ENCODE data around the gene SLC3A2. TPM values are rescaled to one million over a fixed set of nuclear protein-coding genes. Genes with fewer than 3 reads are reported as not detected.
"Not testable (repeated sequence)": the region's sequence is repeated elsewhere in the genome, so short reads cannot be mapped to it uniquely, and the experiment has no call there.

Gene SLC3A2
- polyA plus RNA-seq, 3 donors: 209 to 222 (median 211) TPM

GRCh38 chr11:62925745-62926679, 45.3 kb downstream of the SLC3A2 start:
- DNase-seq (ENCODE audit: low read depth in 3 of 3, low spot score in 2 of 3): no peak

GRCh38 chr11:62926680-62927455, 46.2 kb downstream of the SLC3A2 start:
- DNase-seq (ENCODE audit: low read depth in 3 of 3, low spot score in 2 of 3): no peak

- no peak for DNase-seq (ENCODE audit: low read depth in 3 of 3, low spot score in 2 of 3)
These were observed 47.3 kb downstream of the SLC3A2 start for GRCh38 chr11:62928011-62928410.

GRCh38 chr11:62930157-62930556, 49.5 kb downstream of the SLC3A2 start:
- no peak for DNase-seq (ENCODE audit: low read depth in 3 of 3, low spot score in 2 of 3)

GRCh38 chr11:62930666-62931065, 50.0 kb downstream of the SLC3A2 start:
- no peak for DNase-seq (ENCODE audit: low read depth in 3 of 3, low spot score in 2 of 3)

- DNase-seq (ENCODE audit: low read depth in 3 of 3, low spot score in 2 of 3): no peak
These were observed 51.0 kb downstream of the SLC3A2 start for GRCh38 chr11:62931499-62932278.

GRCh38 chr11:62933285-62933684, 52.6 kb downstream of the SLC3A2 start:
- no peak for DNase-seq (ENCODE audit: low read depth in 3 of 3, low spot score in 2 of 3)

GRCh38 chr11:62933750-62934495, 53.2 kb downstream of the SLC3A2 start:
- no peak for DNase-seq (ENCODE audit: low read depth in 3 of 3, low spot score in 2 of 3)

- no peak for DNase-seq (ENCODE audit: low read depth in 3 of 3, low spot score in 2 of 3)
These were observed 53.7 kb downstream of the SLC3A2 start for GRCh38 chr11:62934496-62934785.

GRCh38 chr11:62937528-62937927, 56.8 kb downstream of the SLC3A2 start:
- DNase-seq (ENCODE audit: low read depth in 3 of 3, low spot score in 2 of 3): not testable (repeated sequence)

Other genes starting within 250 kb of the SLC3A2 start
- 100 to 1,000 TPM; 390 to 407 (median 396) TPM for gene GANAB, start 234.3 kb upstream of the SLC3A2 start, polyA plus RNA-seq (ENCODE audit: insufficient read length in 3 of 3)
- 10 to 100 TPM; 19.0 to 21.3 (median 19.4) TPM for gene INTS5, start 227.6 kb upstream of the SLC3A2 start, polyA plus RNA-seq (ENCODE audit: insufficient read length in 3 of 3)
- gene C11orf98, start 215.7 kb upstream of the SLC3A2 start, polyA plus RNA-seq (ENCODE audit: insufficient read length in 3 of 3): 10 to 100 TPM; 47.0 to 57.9 (median 51.7) TPM
- gene CSKMT, start 215.6 kb upstream of the SLC3A2 start, polyA plus RNA-seq (ENCODE audit: insufficient read length in 3 of 3): 1 to 10 TPM; 3.9 to 5.6 (median 4.3) TPM
- gene UQCC3, start 209.2 kb upstream of the SLC3A2 start, polyA plus RNA-seq (ENCODE audit: insufficient read length in 3 of 3): 1 to 10 TPM; 6.6 to 8.4 (median 6.8) TPM
- gene LBHD1, start 208.6 kb upstream of the SLC3A2 start, polyA plus RNA-seq (ENCODE audit: insufficient read length in 3 of 3): 1 to 10 TPM; 5.4 to 8.2 (median 6.1) TPM
- 100 to 1,000 TPM; 160 to 169 (median 161) TPM for gene UBXN1, start 201.8 kb upstream of the SLC3A2 start, polyA plus RNA-seq (ENCODE audit: insufficient read length in 3 of 3)
- under 1 TPM; 0.78 to 0.95 (median 0.85) TPM for gene LRRN4CL, start 191.4 kb upstream of the SLC3A2 start, polyA plus RNA-seq (ENCODE audit: insufficient read length in 3 of 3)
- gene BSCL2, start 173.5 kb upstream of the SLC3A2 start, polyA plus RNA-seq (ENCODE audit: insufficient read length in 3 of 3): 10 to 100 TPM; 65.2 to 74.4 (median 71.1) TPM
- 1 to 10 TPM; 1.5 to 1.9 (median 1.7) TPM for gene GNG3, start 173.2 kb upstream of the SLC3A2 start, polyA plus RNA-seq (ENCODE audit: insufficient read length in 3 of 3)
- gene HNRNPUL2, start 153.4 kb upstream of the SLC3A2 start, polyA plus RNA-seq (ENCODE audit: insufficient read length in 3 of 3): 10 to 100 TPM; 78.7 to 83.8 (median 81.4) TPM
- 10 to 100 TPM; 35.2 to 42.4 (median 38.0) TPM for gene TTC9C, start 152.4 kb upstream of the SLC3A2 start, polyA plus RNA-seq (ENCODE audit: insufficient read length in 3 of 3)
- gene ZBTB3, start 126.7 kb upstream of the SLC3A2 start, polyA plus RNA-seq (ENCODE audit: insufficient read length in 3 of 3): 1 to 10 TPM; 6.8 to 9.1 (median 7.0) TPM
- 100 to 1,000 TPM; 173 to 180 (median 179) TPM for gene POLR2G, start 119.3 kb upstream of the SLC3A2 start, polyA plus RNA-seq (ENCODE audit: insufficient read length in 3 of 3)
- gene TAF6L, start 109.5 kb upstream of the SLC3A2 start, polyA plus RNA-seq (ENCODE audit: insufficient read length in 3 of 3): 10 to 100 TPM; 27.9 to 30.9 (median 28.4) TPM
- 10 to 100 TPM; 66.4 to 71.6 (median 67.9) TPM for gene TMEM179B, start 93.5 kb upstream of the SLC3A2 start, polyA plus RNA-seq (ENCODE audit: insufficient read length in 3 of 3)
- gene TMEM223, start 88.9 kb upstream of the SLC3A2 start, polyA plus RNA-seq (ENCODE audit: insufficient read length in 3 of 3): 10 to 100 TPM; 22.5 to 26.6 (median 26.3) TPM
- gene NXF1, start 75.5 kb upstream of the SLC3A2 start, polyA plus RNA-seq (ENCODE audit: insufficient read length in 3 of 3): 100 to 1,000 TPM; 107 to 140 (median 121) TPM
- 10 to 100 TPM; 50.3 to 54.5 (median 51.4) TPM for gene STX5, start 48.8 kb upstream of the SLC3A2 start, polyA plus RNA-seq (ENCODE audit: insufficient read length in 3 of 3)
- gene TEX54, start 48.1 kb upstream of the SLC3A2 start, polyA plus RNA-seq (ENCODE audit: insufficient read length in 3 of 3): under 1 TPM; 0.28 to 0.43 (median 0.33) TPM
- gene WDR74, start 41.3 kb upstream of the SLC3A2 start, polyA plus RNA-seq (ENCODE audit: insufficient read length in 3 of 3): 10 to 100 TPM; 31.2 to 36.0 (median 33.7) TPM
- gene CHRM1, start 40.5 kb downstream of the SLC3A2 start, polyA plus RNA-seq (ENCODE audit: insufficient read length in 3 of 3): under 1 TPM in 2 of 3 donors, not detected in 1; 0.04 to 0.15 TPM
- 10 to 100 TPM; 18.8 to 34.7 (median 31.3) TPM for gene SLC22A6, start 104.1 kb downstream of the SLC3A2 start, polyA plus RNA-seq (ENCODE audit: insufficient read length in 3 of 3)
- 10 to 100 TPM; 29.0 to 48.6 (median 48.1) TPM for gene SLC22A8, start 134.9 kb downstream of the SLC3A2 start, polyA plus RNA-seq (ENCODE audit: insufficient read length in 3 of 3)

Data from right renal cortex interstitium (tissue), 3 donors.